ENCODE measurements around the gene SPRY4. TPM values are rescaled to one million over a fixed set of nuclear protein-coding genes. Genes with fewer than 3 reads are reported as not detected.
"Not testable (repeated sequence)": the region's sequence is repeated elsewhere in the genome, so short reads cannot be mapped to it uniquely, and the experiment has no call there.

SPRY4 gene
- total and polyA plus RNA-seq, 2 donors (not counting 1 experiment from before 2014, with no cell fraction given): 4.5 to 6.0 TPM

DNA sequence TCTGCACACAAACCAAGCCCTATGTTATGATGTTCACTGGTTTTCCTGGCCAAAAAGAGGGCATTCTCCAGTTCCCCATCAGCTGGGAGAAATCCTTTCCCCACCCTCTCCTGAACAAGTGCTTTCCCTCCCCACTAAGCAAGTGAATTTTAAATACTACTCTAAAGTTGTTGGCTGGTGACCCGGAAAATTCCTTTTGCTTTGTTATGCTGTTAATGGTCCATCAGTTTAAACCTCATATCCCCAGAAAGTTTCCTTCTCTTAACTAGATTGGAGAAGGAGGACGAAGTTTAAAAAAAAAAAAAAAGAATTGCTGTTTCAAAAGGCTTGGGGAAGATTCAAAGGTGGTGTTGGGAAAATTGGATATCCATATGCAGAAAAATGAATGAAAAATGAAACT is 21.9 kb upstream of the SPRY4 start:
- Histone ChIP-seq H3K4me3 (replicated peaks in 1 of 4; ENCODE audit: control extremely low read depth in 1 of 4, insufficient read depth in 1 of 4, low read depth in 3 of 4, low read length in 4 of 4) (no peak overlapping the region), H4K20me1 (ENCODE audit: control insufficient read depth, extremely low read depth, insufficient read depth, low read length) (no peaks in the 10 kb centered on the region), H3K27ac (ENCODE audit: insufficient read depth, low read length) (no peak overlapping the region), H3K9me3 (ENCODE audit: control insufficient read depth, insufficient read depth, low read depth, low read length) (no peaks in the 10 kb centered on the region), H3K4me2 (ENCODE audit: extremely low read depth, insufficient read depth, low read length) (no peak overlapping the region), H3K36me3 (ENCODE audit: control insufficient read depth, insufficient read depth, low read length) (no peaks in the 10 kb centered on the region), H3K4me1 (ENCODE audit: control insufficient read depth, extremely low read depth, insufficient read depth, low read length) (no peaks in the 10 kb centered on the region), H3K27me3 (ENCODE audit: control insufficient read depth, insufficient read depth, low read length) (no peaks in the 10 kb centered on the region), H3K79me2 (ENCODE audit: control insufficient read depth, insufficient read depth, low read length) (no peaks in the 10 kb centered on the region), H3K9ac (ENCODE audit: insufficient read depth, low read length) (no peak overlapping the region), H2AFZ (ENCODE audit: low read length) (no peak overlapping the region)
- DNase-seq (ENCODE audit: low read depth in 2 of 2): no peak
- no peak for TF ChIP-seq EZH2 (IDR thresholded peaks at IDR 0.05; ENCODE audit: low read length, missing control alignments)
- TF ChIP-seq, protein P1, sequence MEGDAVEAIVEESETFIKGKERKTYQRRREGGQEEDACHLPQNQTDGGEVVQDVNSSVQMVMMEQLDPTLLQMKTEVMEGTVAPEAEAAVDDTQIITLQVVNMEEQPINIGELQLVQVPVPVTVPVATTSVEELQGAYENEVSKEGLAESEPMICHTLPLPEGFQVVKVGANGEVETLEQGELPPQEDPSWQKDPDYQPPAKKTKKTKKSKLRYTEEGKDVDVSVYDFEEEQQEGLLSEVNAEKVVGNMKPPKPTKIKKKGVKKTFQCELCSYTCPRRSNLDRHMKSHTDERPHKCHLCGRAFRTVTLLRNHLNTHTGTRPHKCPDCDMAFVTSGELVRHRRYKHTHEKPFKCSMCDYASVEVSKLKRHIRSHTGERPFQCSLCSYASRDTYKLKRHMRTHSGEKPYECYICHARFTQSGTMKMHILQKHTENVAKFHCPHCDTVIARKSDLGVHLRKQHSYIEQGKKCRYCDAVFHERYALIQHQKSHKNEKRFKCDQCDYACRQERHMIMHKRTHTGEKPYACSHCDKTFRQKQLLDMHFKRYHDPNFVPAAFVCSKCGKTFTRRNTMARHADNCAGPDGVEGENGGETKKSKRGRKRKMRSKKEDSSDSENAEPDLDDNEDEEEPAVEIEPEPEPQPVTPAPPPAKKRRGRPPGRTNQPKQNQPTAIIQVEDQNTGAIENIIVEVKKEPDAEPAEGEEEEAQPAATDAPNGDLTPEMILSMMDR (conservative IDR thresholded peaks at IDR 0.05 in 1 of 2, IDR thresholded peaks at IDR 0.05 in 1 of 2; ENCODE audit: low read depth in 1 of 2, low read length in 2 of 2): no peak

DNA sequence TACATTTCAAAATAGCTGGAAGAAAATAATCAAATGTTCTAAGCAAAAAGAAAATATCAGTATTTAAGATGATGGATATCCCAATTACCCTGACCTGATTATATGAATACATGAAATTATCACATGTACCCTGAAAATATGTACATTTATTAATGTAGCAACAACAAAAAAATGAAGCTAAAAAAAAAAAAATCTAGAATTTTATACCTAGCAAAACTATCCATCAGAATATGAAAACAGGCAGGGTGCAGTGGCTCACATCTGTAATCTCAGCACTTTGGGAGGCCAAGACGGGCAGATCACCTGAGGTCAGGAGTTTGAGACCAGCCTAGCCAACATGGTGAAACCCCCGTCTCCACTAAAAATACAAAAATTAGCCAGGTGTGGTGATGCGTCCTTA is 20.1 kb upstream of the SPRY4 start:
- not testable (repeated sequence) for DNase-seq (ENCODE audit: low read depth in 2 of 2); H3K4me3 ChIP-seq (replicated peaks in 1 of 4; ENCODE audit: control extremely low read depth in 1 of 4, insufficient read depth in 1 of 4, low read depth in 3 of 4, low read length in 4 of 4); H3K9ac ChIP-seq (ENCODE audit: insufficient read depth, low read length); H3K4me2 ChIP-seq (ENCODE audit: extremely low read depth, insufficient read depth, low read length); H3K27me3 ChIP-seq (ENCODE audit: control insufficient read depth, insufficient read depth, low read length); H2AFZ ChIP-seq (ENCODE audit: low read length); H3K79me2 ChIP-seq (ENCODE audit: control insufficient read depth, insufficient read depth, low read length); H3K4me1 ChIP-seq (ENCODE audit: control insufficient read depth, extremely low read depth, insufficient read depth, low read length); H4K20me1 ChIP-seq (ENCODE audit: control insufficient read depth, extremely low read depth, insufficient read depth, low read length); H3K9me3 ChIP-seq (ENCODE audit: control insufficient read depth, insufficient read depth, low read depth, low read length); H3K27ac ChIP-seq (ENCODE audit: insufficient read depth, low read length); H3K36me3 ChIP-seq (ENCODE audit: control insufficient read depth, insufficient read depth, low read length)

DNA sequence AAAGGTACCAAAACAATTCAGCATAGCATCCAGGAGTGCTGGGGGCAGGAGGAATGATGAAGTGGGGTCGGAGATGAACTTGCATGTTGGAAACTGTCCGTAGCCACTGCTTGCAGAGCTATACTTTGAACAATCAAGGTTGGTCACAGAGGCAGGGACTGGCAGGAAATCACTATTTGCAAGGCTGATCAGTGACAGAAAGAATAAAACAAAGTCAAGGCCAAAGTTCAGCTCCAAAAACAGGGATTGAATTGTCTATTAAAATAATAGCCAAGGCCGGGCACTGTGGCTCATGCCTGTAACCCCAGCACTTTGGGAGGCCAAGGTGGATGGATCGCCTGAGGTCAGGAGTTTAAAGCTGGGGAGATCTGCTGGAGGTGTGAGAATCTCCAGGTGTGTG is 18.7 kb upstream of the SPRY4 start:
- Histone ChIP-seq H3K9me3 (ENCODE audit: control insufficient read depth, insufficient read depth, low read depth, low read length) (no peaks in the 10 kb centered on the region), H3K9ac (ENCODE audit: insufficient read depth, low read length) (no peak overlapping the region), H3K4me2 (ENCODE audit: extremely low read depth, insufficient read depth, low read length) (no peak overlapping the region), H2AFZ (ENCODE audit: low read length) (no peak overlapping the region), H4K20me1 (ENCODE audit: control insufficient read depth, extremely low read depth, insufficient read depth, low read length) (no peaks in the 10 kb centered on the region), H3K27me3 (ENCODE audit: control insufficient read depth, insufficient read depth, low read length) (no peaks in the 10 kb centered on the region), H3K4me1 (ENCODE audit: control insufficient read depth, extremely low read depth, insufficient read depth, low read length) (no peaks in the 10 kb centered on the region), H3K36me3 (ENCODE audit: control insufficient read depth, insufficient read depth, low read length) (no peaks in the 10 kb centered on the region), H3K27ac (ENCODE audit: insufficient read depth, low read length) (no peak overlapping the region), H3K79me2 (ENCODE audit: control insufficient read depth, insufficient read depth, low read length) (no peaks in the 10 kb centered on the region), H3K4me3 (replicated peaks in 1 of 4; ENCODE audit: control extremely low read depth in 1 of 4, insufficient read depth in 1 of 4, low read depth in 3 of 4, low read length in 4 of 4) (no peak overlapping the region)
- DNase-seq (ENCODE audit: low read depth in 2 of 2): no peak
- no peak for TF ChIP-seq EZH2 (IDR thresholded peaks at IDR 0.05; ENCODE audit: low read length, missing control alignments)
- TF ChIP-seq, protein P1 (conservative IDR thresholded peaks at IDR 0.05 in 1 of 2, IDR thresholded peaks at IDR 0.05 in 1 of 2; ENCODE audit: low read depth in 1 of 2, low read length in 2 of 2): no peak

Data from fibroblast of lung (primary cell).